Measurements from ENCODE around the gene ZSCAN20.

Gene ZSCAN20

DNA sequence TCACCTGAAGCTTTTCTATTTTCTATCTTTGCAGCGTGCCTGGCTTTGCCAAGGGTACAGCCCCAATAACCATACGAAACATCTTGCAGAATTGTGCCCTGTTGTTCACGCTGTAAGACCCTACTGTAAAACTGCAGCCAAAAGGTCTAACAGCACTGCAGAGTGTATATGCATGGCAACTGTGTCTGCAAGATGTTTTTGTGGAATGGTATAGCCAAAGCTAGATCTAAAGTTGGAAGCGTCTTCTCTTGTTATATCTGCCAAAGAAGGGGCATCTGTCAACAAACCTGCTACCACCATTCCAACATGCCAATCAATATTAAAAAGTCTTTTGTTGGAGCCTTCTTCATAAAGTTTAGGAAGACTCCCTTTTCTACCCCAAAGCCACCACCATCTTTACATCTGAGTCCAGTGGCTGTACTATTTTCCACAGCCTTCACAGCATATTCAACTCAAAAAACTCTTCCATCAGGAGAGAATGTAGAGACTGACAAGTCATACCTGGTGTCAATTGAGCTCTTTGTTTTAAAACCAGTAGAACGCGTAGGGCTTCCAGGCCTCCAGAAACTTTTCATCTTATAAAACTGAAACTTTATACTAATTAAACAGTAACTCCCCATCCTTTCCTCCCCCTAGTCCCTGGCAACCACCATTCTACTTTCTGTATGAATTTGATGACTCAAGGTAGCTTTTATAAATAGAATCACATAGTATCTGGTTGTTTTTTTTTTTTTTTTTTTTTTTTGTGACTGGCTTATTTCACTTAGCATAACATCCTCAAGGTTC, 40.0 kb downstream of the ZSCAN20 start:
- CTCF ChIA-PET = interaction anchor here (0.6 to 1.2 kb wide), 2 partner anchors 12 kb away, joined by 3 to 4 read pairs; no protein-coding TSS in a partner anchor
- TF ChIP-seq, protein P1, sequence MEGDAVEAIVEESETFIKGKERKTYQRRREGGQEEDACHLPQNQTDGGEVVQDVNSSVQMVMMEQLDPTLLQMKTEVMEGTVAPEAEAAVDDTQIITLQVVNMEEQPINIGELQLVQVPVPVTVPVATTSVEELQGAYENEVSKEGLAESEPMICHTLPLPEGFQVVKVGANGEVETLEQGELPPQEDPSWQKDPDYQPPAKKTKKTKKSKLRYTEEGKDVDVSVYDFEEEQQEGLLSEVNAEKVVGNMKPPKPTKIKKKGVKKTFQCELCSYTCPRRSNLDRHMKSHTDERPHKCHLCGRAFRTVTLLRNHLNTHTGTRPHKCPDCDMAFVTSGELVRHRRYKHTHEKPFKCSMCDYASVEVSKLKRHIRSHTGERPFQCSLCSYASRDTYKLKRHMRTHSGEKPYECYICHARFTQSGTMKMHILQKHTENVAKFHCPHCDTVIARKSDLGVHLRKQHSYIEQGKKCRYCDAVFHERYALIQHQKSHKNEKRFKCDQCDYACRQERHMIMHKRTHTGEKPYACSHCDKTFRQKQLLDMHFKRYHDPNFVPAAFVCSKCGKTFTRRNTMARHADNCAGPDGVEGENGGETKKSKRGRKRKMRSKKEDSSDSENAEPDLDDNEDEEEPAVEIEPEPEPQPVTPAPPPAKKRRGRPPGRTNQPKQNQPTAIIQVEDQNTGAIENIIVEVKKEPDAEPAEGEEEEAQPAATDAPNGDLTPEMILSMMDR (IDR thresholded peaks at IDR 0.05; ENCODE audit: insufficient read depth, low read length, missing control alignments) = no peak
- no peak overlapping the region for H3K4me3 ChIP-seq (ENCODE audit: low read depth, low read length)
- DNase-seq (ENCODE audit: low read depth, low spot score) = no peak
- POLR2A ChIA-PET = no interaction called here

DNA sequence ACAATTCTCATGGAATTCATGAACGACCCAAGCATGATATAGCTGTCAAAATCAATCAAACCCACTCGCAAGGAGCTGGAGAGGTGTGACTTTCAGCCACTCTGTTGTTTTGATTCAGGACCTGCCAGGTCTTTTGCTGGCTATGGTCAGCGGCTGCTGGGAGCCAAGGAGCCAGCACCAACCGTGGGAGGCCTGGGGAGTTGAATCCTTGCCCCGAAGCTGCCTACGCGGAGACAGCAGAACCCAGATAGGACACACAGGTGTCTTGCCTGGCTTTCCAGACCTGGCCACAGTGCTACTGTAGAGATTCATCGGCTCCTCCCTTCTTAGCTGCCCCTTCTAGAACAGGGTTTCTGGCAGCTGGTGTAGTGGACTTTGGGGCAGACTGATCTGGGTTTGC, 42.7 kb downstream of the ZSCAN20 start:
- TF ChIP-seq, protein P1 (IDR thresholded peaks at IDR 0.05; ENCODE audit: insufficient read depth, low read length, missing control alignments) = no peak
- POLR2A ChIA-PET = no interaction called here
- no peak for DNase-seq (ENCODE audit: low read depth, low spot score)
- CTCF ChIA-PET = no interaction called here
- no peak overlapping the region for H3K4me3 ChIP-seq (ENCODE audit: low read depth, low read length)

DNA sequence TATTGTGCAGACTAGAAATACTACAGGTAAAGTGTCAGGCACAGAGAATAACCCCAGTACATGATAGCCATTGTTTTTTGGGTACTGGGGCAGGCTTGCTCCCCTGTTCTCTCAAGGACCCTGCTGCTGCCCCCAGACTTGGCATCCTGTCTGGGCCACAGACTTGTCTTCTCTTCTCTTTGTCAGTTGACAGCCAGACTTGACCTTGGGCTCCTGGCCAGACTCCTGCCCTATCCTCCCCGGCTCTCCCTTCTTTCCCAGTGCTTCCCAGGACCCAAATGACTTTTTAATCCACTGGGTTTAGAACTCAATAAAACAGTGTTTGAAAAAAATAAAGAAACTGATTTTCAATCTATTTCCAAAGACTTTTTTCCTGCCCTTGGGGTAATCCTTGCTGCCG, 43.2 kb downstream of the ZSCAN20 start:
- ChIA-PET CTCF (no interaction called here), POLR2A (no interaction called here)
- no peak for DNase-seq (ENCODE audit: low read depth, low spot score)
- H3K4me3 ChIP-seq (ENCODE audit: low read depth, low read length) = no peak overlapping the region
- TF ChIP-seq, protein P1 (IDR thresholded peaks at IDR 0.05; ENCODE audit: insufficient read depth, low read length, missing control alignments) = no peak

DNA sequence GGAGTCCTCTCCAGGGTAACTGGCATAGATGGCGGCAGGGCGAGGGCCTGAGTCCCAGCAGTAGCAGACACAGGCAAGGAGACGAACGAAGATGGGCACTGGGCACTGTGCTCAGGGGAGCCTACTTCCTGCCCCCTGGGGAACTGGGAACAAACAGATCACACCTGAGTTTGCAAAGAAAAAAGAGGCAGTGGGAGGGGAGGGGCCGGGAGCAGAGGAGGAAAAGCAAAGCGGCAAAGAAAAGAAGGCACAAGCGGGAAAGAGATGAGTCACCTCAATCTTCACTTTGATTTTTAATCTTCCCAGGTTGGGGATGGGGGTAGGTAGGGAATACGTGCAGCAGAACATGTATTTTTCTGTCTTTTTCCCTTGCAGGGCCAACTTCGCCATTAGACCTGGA, 44.0 kb downstream of the ZSCAN20 start:
- POLR2A ChIA-PET = no interaction called here
- H3K4me3 ChIP-seq (ENCODE audit: low read depth, low read length) = no peak overlapping the region
- TF ChIP-seq, protein P1 (IDR thresholded peaks at IDR 0.05; ENCODE audit: insufficient read depth, low read length, missing control alignments) = no peak
- DNase-seq (ENCODE audit: low read depth, low spot score) = no peak
- CTCF ChIA-PET = no interaction called here

DNA sequence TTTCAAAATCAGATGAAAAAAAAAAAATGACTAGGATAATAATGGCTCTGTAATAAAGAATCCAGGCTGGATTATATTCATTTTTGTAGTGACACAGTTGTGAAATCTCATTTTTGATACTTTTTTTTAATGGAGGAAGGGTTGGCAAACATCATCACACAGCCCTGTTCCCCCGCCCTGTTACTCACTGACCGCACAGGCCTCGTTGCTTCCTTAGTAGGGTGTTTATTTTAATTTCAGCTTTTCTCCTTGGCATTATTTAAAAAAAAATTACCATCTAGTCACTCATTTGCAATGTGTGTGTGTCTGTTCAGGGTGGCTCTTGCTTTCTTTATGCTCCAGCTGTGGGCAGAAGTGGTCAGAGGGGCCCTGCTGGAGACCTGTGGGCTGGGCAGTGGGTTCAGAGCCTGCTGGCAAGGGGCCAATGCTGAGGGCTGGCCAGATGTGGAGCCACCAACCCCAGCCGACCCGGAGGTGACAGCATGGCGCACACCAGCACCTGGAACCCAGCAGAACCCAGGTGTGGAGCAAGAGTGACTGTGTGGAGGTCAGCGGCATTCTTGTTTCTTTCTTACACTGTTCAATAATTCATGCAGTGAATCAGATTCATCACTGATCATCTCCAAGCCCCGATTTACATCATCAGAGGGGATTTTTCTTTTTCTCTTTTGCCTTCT, 44.6 kb downstream of the ZSCAN20 start:
- DNase-seq (ENCODE audit: low read depth, low spot score) = no peak
- TF ChIP-seq, protein P1 (IDR thresholded peaks at IDR 0.05; ENCODE audit: insufficient read depth, low read length, missing control alignments) = no peak
- ChIA-PET POLR2A (no interaction called here), CTCF (no interaction called here)
- H3K4me3 ChIP-seq (ENCODE audit: low read depth, low read length) = no peak overlapping the region

DNA sequence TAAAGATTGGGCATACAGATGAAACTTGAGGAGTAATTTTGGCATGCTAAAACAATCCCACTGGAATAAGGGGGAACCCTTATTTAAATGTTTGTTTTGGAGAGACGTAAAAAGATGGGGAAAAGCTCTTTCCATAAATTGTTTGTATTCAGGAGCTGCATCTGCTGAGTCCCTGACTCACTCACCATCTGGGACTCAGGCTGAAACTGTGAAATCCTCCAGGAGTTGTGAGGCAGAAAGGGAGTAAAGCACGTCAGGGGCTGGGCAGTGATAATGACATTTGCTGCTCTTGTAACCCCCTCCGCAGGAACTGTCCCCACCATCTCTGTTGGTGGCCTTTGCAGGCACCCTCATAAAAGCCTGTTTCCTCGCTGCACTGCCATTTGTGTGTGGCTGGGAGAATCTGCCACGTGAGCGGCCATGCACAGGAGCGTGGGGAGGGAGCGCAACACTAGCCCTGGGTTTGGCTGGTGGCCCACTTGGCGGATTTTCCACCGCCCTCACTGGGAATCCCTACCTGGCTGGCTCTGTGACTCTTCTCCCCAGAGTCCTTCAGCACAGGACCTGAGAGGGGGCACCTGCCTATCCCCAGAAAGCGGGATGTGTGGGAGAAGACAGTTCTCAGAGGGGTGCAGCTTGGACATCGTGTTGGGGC, 45.3 kb downstream of the ZSCAN20 start:
- no peak overlapping the region for H3K4me3 ChIP-seq (ENCODE audit: low read depth, low read length)
- TF ChIP-seq, protein P1 (IDR thresholded peaks at IDR 0.05; ENCODE audit: insufficient read depth, low read length, missing control alignments) = no peak
- no peak for DNase-seq (ENCODE audit: low read depth, low spot score)
- POLR2A ChIA-PET = no interaction called here
- CTCF ChIA-PET = no interaction called here
